A673 (cell line): Measurements from ENCODE around the gene BBX.

Source experiments
- EZH2 ChIP-seq: fragments of 200-600 bp; sonication (generic); IDR thresholded peaks from 2 replicates; pipeline ENCODE4 v1.6.1; 2017; ENCODE audit warnings: borderline replicate concordance, low read depth, mild to moderate bottlenecking, mixed read lengths, antibody characterized with exemption, low read length; ENCODE audit not compliant: poor library complexity, severe bottlenecking
- TF ChIP-seq, protein P1 (sequence below): fragments of 300-800, 200-600 bp; sonication (generic); conservative IDR thresholded peaks from 2 replicates; pipeline ENCODE4 v1.5.1; 2017; ENCODE audit warnings: low read depth, mild to moderate bottlenecking, antibody characterized with exemption, low read length, moderate library complexity, mixed read lengths

DNA sequence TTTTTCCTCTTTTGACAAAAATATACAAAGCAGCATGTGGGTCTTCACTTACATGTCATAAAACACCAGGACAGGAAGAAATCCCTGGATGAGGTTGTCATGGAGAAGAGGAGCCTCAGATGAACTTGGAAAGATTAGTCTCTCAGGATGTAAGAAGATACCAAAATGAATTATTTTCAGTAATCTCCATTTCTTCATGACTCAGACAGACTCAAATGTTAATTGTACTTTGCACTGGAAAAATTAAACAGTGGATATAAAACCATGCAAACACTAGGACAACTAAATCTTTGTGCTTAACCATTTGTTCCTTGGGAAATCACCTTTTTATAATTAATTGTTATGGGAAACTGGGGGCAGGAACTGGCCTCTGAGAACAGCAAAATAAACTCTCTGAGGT lies 331.1 kb downstream of the BBX start:
- TF ChIP-seq, protein P1, sequence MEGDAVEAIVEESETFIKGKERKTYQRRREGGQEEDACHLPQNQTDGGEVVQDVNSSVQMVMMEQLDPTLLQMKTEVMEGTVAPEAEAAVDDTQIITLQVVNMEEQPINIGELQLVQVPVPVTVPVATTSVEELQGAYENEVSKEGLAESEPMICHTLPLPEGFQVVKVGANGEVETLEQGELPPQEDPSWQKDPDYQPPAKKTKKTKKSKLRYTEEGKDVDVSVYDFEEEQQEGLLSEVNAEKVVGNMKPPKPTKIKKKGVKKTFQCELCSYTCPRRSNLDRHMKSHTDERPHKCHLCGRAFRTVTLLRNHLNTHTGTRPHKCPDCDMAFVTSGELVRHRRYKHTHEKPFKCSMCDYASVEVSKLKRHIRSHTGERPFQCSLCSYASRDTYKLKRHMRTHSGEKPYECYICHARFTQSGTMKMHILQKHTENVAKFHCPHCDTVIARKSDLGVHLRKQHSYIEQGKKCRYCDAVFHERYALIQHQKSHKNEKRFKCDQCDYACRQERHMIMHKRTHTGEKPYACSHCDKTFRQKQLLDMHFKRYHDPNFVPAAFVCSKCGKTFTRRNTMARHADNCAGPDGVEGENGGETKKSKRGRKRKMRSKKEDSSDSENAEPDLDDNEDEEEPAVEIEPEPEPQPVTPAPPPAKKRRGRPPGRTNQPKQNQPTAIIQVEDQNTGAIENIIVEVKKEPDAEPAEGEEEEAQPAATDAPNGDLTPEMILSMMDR = no peak
- no peak for TF ChIP-seq EZH2
